MM.1S (cell line): ENCODE measurements around the gene WFDC5.

Experiments
- DNase-seq: peaks from one replicate; pipeline ENCODE4 v3.0.0-alpha.2; 2015
- H2AFZ ChIP-seq: fragments of 300-600 bp; sonication (generic); 2 replicates; pipeline ENCODE4 v1.6.0; 2016; ENCODE audit warnings: antibody characterized with exemption, low read length
- H3F3A ChIP-seq: fragments of 300-600 bp; sonication (generic); 2 replicates; pipeline ENCODE4 v1.6.1; 2016; ENCODE audit warnings: mild to moderate bottlenecking, antibody characterized with exemption, low read length, moderate library complexity, mixed read lengths; ENCODE audit not compliant: insufficient read depth
- H3K27ac ChIP-seq: fragments of 300-600 bp; sonication (generic); 2 replicates; pipeline ENCODE4 v1.5.1; 2016; ENCODE audit warnings: mild to moderate bottlenecking, low read length
- H3K27me3 ChIP-seq: fragments of 300-600 bp; sonication (generic); replicated peaks from 2 replicates; pipeline ENCODE4 v1.6.0; 2016; ENCODE audit warnings: low read length; ENCODE audit not compliant: insufficient read depth
- H3K36me3 ChIP-seq: fragments of 300-600 bp; sonication (generic); replicated peaks from 2 replicates; pipeline ENCODE4 v1.6.1; 2016; ENCODE audit warnings: mild to moderate bottlenecking, low read length, mixed read lengths; ENCODE audit not compliant: insufficient read depth
- H3K4me1 ChIP-seq: fragments of 300-600 bp; sonication (generic); 2 replicates; pipeline ENCODE4 v1.6.1; 2016; ENCODE audit warnings: low read length, mixed read lengths
- H3K4me2 ChIP-seq: fragments of 300-600 bp; sonication (generic); 2 replicates; pipeline ENCODE4 v1.6.0; 2016; ENCODE audit warnings: low read depth, low read length
- H3K4me3 ChIP-seq: fragments of 300-600 bp; sonication (generic); 2 replicates; pipeline ENCODE4 v1.5.1; 2016; ENCODE audit warnings: low read length, mixed read lengths
- H3K79me2 ChIP-seq: fragments of 300-600 bp; sonication (generic); 2 replicates; pipeline ENCODE4 v1.6.1; 2016; ENCODE audit warnings: mixed run types, low read length, mixed read lengths
- H3K9ac ChIP-seq: fragments of 300-600 bp; sonication (generic); 2 replicates; pipeline ENCODE4 v1.6.1; 2016; ENCODE audit warnings: low read length, mixed read lengths
- H3K9me2 ChIP-seq: fragments of 300-600 bp; sonication (generic); replicated peaks from 2 replicates; pipeline ENCODE4 v1.6.1; 2016; ENCODE audit warnings: mild to moderate bottlenecking, low read length, mixed read lengths; ENCODE audit not compliant: insufficient read depth
- H3K9me3 ChIP-seq: fragments of 300-600 bp; sonication (generic); replicated peaks from 2 replicates; pipeline ENCODE4 v1.6.1; 2016; ENCODE audit warnings: mild to moderate bottlenecking, low read length, mixed read lengths; ENCODE audit not compliant: insufficient read depth
- H4K20me1 ChIP-seq: fragments of 300-600 bp; sonication (generic); 2 replicates; pipeline ENCODE4 v1.6.1; 2016; ENCODE audit warnings: mild to moderate bottlenecking, low read length, moderate library complexity, mixed read lengths; ENCODE audit not compliant: insufficient read depth
- EZH2 ChIP-seq: fragments of 300-600 bp; sonication (generic); optimal IDR thresholded peaks from 2 replicates; pipeline ENCODE3; 2017; ENCODE audit warnings: low read depth, mild to moderate bottlenecking, antibody characterized with exemption, low read length, mixed read lengths
- EZH2phosphoT487 ChIP-seq: fragments of 300-600 bp; sonication (generic); IDR thresholded peaks from 2 replicates; pipeline ENCODE4 v1.6.1; 2018; ENCODE audit warnings: antibody characterized with exemption, low read length
- TF ChIP-seq, protein P1 (sequence below): fragments of 300-600 bp; sonication (generic); IDR thresholded peaks from 2 replicates; pipeline ENCODE4 v1.5.1; 2016; ENCODE audit warnings: antibody characterized with exemption, low read length, mixed read lengths

WFDC5 gene

GRCh38 chr20:45087097-45087790, 27.7 kb downstream of the WFDC5 start:
- no peak overlapping the region for H3K4me2 ChIP-seq
- H3K9me3 ChIP-seq: no peaks in the 10 kb centered on the region
- H4K20me1 ChIP-seq: no peaks in the 10 kb centered on the region
- H3K27me3 ChIP-seq: no peaks in the 10 kb centered on the region
- H3K9me2 ChIP-seq: no peaks in the 10 kb centered on the region
- no peaks in the 10 kb centered on the region; the same call in 1 of the 2 replicates for H3K36me3 ChIP-seq
- H3K4me3 ChIP-seq: no peak overlapping the region
- H3K27ac ChIP-seq: no peak overlapping the region
- no peaks in the 10 kb centered on the region for H3K4me1 ChIP-seq
- no peaks in the 10 kb centered on the region for H3K79me2 ChIP-seq
- H3F3A ChIP-seq: no peaks in the 10 kb centered on the region
- no peak overlapping the region for H3K9ac ChIP-seq
- DNase-seq: no peak
- TF ChIP-seq, protein P1, sequence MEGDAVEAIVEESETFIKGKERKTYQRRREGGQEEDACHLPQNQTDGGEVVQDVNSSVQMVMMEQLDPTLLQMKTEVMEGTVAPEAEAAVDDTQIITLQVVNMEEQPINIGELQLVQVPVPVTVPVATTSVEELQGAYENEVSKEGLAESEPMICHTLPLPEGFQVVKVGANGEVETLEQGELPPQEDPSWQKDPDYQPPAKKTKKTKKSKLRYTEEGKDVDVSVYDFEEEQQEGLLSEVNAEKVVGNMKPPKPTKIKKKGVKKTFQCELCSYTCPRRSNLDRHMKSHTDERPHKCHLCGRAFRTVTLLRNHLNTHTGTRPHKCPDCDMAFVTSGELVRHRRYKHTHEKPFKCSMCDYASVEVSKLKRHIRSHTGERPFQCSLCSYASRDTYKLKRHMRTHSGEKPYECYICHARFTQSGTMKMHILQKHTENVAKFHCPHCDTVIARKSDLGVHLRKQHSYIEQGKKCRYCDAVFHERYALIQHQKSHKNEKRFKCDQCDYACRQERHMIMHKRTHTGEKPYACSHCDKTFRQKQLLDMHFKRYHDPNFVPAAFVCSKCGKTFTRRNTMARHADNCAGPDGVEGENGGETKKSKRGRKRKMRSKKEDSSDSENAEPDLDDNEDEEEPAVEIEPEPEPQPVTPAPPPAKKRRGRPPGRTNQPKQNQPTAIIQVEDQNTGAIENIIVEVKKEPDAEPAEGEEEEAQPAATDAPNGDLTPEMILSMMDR: no peak
- TF ChIP-seq EZH2 (no peak), EZH2phosphoT487 (no peak)
- no peak overlapping the region for H2AFZ ChIP-seq

- DNase-seq: no peak
- H4K20me1 ChIP-seq: no peaks in the 10 kb centered on the region
- no peaks in the 10 kb centered on the region for H3K79me2 ChIP-seq
- no peak overlapping the region for H3K4me2 ChIP-seq
- H3F3A ChIP-seq: no peaks in the 10 kb centered on the region
- H3K4me3 ChIP-seq: no peak overlapping the region
- H3K36me3 ChIP-seq: no peaks in the 10 kb centered on the region; the same call in 1 of the 2 replicates
- H3K4me1 ChIP-seq: no peaks in the 10 kb centered on the region
- no peaks in the 10 kb centered on the region for H3K9me3 ChIP-seq
- H3K9ac ChIP-seq: no peak overlapping the region
- no peak overlapping the region for H3K27ac ChIP-seq
- H3K27me3 ChIP-seq: no peaks in the 10 kb centered on the region
- H2AFZ ChIP-seq: no peak overlapping the region
- TF ChIP-seq, protein P1: 0 out of 2 replicates have a peak, but pooled peaks have one; percentile 3
- no peak for TF ChIP-seq EZH2phosphoT487
- no peaks in the 10 kb centered on the region for H3K9me2 ChIP-seq
Measured at GRCh38 chr20:45085867-45086266, 29.1 kb downstream of the WFDC5 start.

DNA sequence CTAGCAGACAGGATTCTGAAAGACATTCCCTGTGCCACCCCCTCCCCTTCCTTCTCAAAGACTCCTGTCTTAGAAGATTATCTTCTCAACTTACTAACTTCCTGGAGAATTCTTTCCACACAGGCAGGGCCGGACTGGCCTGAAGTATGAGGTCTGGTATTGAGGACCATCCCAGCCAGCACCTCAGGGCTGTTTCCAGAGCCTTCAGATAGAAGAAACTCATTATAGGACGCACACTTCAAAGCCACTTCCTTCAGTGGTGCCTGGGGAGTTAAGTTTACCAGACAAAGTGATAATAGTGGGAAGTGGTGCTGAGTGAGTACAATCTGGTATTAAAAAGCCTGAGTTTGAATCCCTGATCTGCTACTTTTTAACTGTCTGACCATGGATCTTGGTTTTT, 29.7 kb downstream of the WFDC5 start:
- H3K27me3 ChIP-seq: no peaks in the 10 kb centered on the region
- no peaks in the 10 kb centered on the region for H3K79me2 ChIP-seq
- H3K9me2 ChIP-seq: no peaks in the 10 kb centered on the region
- no peaks in the 10 kb centered on the region for H3K4me1 ChIP-seq
- H2AFZ ChIP-seq: no peak overlapping the region
- no peak for DNase-seq
- no peaks in the 10 kb centered on the region; the same call in 1 of the 2 replicates for H3K36me3 ChIP-seq
- no peaks in the 10 kb centered on the region for H3F3A ChIP-seq
- H3K4me3 ChIP-seq: no peak overlapping the region
- no peaks in the 10 kb centered on the region for H3K9me3 ChIP-seq
- no peak overlapping the region for H3K9ac ChIP-seq
- no peak overlapping the region for H3K4me2 ChIP-seq
- no peaks in the 10 kb centered on the region for H4K20me1 ChIP-seq
- TF ChIP-seq, protein P1: no peak
- TF ChIP-seq EZH2 (no peak), EZH2phosphoT487 (no peak)
- H3K27ac ChIP-seq: no peak overlapping the region
